Stomach (tissue), 4 donors: ENCODE data around the gene ANKRD22.

Source experiments
- CTCF ChIP-seq, 7 experiments: fragments of 450-650 bp in 4 of 7; fragments of 200-600 bp in 3 of 7; sonication (generic) in 3 of 7; IDR thresholded peaks; one replicate each; pipeline ENCODE4 v1.5.1; 2016 to 2019; ENCODE audit warnings: antibody characterized with exemption in 7 of 7, control low read depth in 2 of 7, mild to moderate bottlenecking in 1 of 7
- EP300 ChIP-seq: sonication (generic); formaldehyde crosslinking; IDR thresholded peaks from one replicate; pipeline ENCODE4 v1.6.1; 2017; ENCODE audit warnings: antibody characterized with exemption

- TF ChIP-seq EP300 (no peak), CTCF (IDR thresholded peaks at IDR 0.05) (no peak)
Observed at GRCh38 chr10:88781206-88781605, 70.4 kb downstream of the ANKRD22 start.
